SU-DHL-6 (cell line): ENCODE data around the gene EXD3.
A peak's percentile ranks its signal among the peaks of the same experiment; 100 is the strongest.

Experiments used
- H2AFZ ChIP-seq: fragments of 200-600 bp; sonication (generic); 2 replicates; pipeline ENCODE4 v1.6.1; 2014; ENCODE audit warnings: low read depth, mild to moderate bottlenecking, moderate library complexity, mixed read lengths, antibody characterized with exemption, low read length; ENCODE audit not compliant: severe bottlenecking
- H3F3A ChIP-seq: fragments of 200-600 bp; shearing (Covaris generic); 2 replicates; pipeline ENCODE4 v1.6.0; 2016; ENCODE audit warnings: antibody characterized with exemption, mild to moderate bottlenecking; ENCODE audit not compliant: insufficient read depth
- H3K27ac ChIP-seq: fragments of 200-600 bp; sonication (generic); 2 replicates; pipeline ENCODE4 v1.5.1; 2016; ENCODE audit warnings: low read depth, mild to moderate bottlenecking, low read length, moderate library complexity, mixed read lengths
- H3K27me3 ChIP-seq: fragments of 200-600 bp; sonication (generic), shearing (Covaris generic); 2 replicates; pipeline ENCODE4 v1.6.0; 2014; ENCODE audit warnings: mild to moderate bottlenecking, low read length
- H3K36me3 ChIP-seq: fragments of 200-600 bp; sonication (generic); 2 replicates; pipeline ENCODE4 v1.6.1; 2014; ENCODE audit warnings: mild to moderate bottlenecking, low read length, mixed read lengths
- H3K4me2 ChIP-seq: fragments of 300-600, 200-600 bp; shearing (Covaris generic), sonication (generic); 2 replicates; pipeline ENCODE4 v1.6.0; 2014; ENCODE audit warnings: low read length, low read depth, mild to moderate bottlenecking; ENCODE audit not compliant: poor library complexity, severe bottlenecking
- H3K4me3 ChIP-seq: fragments of 200-600 bp; sonication (generic); 2 replicates; pipeline ENCODE4 v1.5.1; 2014; ENCODE audit warnings: antibody characterized with exemption, low read length, mild to moderate bottlenecking, mixed read lengths; ENCODE audit not compliant: insufficient read depth, poor library complexity, severe bottlenecking
- H3K79me2 ChIP-seq: fragments of 200-600 bp; sonication (generic); 2 replicates; pipeline ENCODE4 v1.6.1; 2014; ENCODE audit warnings: mild to moderate bottlenecking, low read length, moderate library complexity; ENCODE audit not compliant: insufficient read depth
- H3K9ac ChIP-seq: fragments of 200-600 bp; sonication (generic); 2 replicates; pipeline ENCODE4 v1.7.0; 2014; ENCODE audit warnings: mild to moderate bottlenecking, low read length
- H3K9me2 ChIP-seq: fragments of 200-600 bp; sonication (generic); replicated peaks from 2 replicates; pipeline ENCODE4 v1.6.1; 2014; ENCODE audit warnings: low read length; ENCODE audit not compliant: insufficient read depth
- H3K9me3 ChIP-seq: fragments of 200-600 bp; sonication (generic); 2 replicates; pipeline ENCODE4 v1.6.1; 2014; ENCODE audit warnings: low read length, mixed read lengths; ENCODE audit not compliant: insufficient read depth
- H4K20me1 ChIP-seq: fragments of 200-600 bp; sonication (generic); 2 replicates; pipeline ENCODE4 v1.6.1; 2014; ENCODE audit warnings: low read depth, mild to moderate bottlenecking, antibody characterized with exemption, low read length, moderate library complexity, mixed read lengths
- EZH2phosphoT487 ChIP-seq: fragments of 200-600 bp; sonication (generic), shearing (Covaris generic); conservative IDR thresholded peaks from 2 replicates; pipeline ENCODE4 v1.6.1; 2018; ENCODE audit warnings: mild to moderate bottlenecking, antibody characterized with exemption, low read length, moderate library complexity, mixed read lengths
- TF ChIP-seq, protein P1 (sequence below): fragments of 200-600 bp; sonication (generic); IDR thresholded peaks from one replicate; pipeline ENCODE4 v1.5.1; 2017; ENCODE audit warnings: antibody characterized with exemption, mild to moderate bottlenecking, low read length, moderate library complexity; ENCODE audit not compliant: insufficient read depth, poor library complexity, severe bottlenecking

The EXD3 gene

DNA sequence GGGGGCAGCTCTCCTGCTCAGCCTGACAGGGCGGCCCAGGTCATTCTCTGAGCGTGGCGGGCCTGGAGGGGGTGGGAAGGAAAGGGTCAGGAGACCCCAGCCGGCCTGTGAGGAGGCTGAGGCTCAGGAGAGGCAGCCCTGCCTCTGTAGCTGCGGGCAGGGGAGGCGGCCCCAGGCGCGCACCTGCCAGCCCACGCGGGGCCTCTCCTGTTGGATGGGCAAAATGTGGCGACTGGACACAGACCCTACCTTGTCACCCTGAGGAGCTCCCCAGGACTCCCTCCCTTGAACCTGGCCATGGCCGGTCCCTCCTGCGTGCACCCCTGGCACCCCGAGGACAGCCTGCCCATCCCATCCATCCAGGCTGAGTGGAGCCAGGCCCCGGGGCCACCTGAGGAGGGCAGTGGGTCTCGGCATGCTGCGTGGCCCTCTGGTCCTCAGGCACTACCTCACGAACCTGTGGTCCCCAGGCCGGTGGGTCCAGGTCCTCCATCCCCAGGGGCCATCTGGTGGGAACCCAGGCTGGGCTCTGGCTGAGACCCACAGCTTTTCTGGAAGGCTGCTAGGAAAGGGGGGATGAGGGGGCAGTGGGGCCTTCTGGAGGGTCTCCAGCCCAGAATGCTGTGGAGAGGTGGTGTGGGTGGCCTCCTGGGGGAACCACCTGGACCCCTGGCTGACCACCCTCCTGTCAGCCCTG is 105.8 kb downstream of the EXD3 start:
- TF ChIP-seq EZH2phosphoT487, result no peak
- Histone ChIP-seq H3K4me2 (no peak overlapping the region), H3F3A (no peaks in the 10 kb centered on the region), H3K79me2 (no peaks in the 10 kb centered on the region), H3K9me3 (no peaks in the 10 kb centered on the region), H3K9me2 (no peaks in the 10 kb centered on the region), H4K20me1 (no peaks in the 10 kb centered on the region), H2AFZ (no peak overlapping the region), H3K27me3 (no peaks in the 10 kb centered on the region), H3K36me3 (no peaks in the 10 kb centered on the region), H3K4me3 (no peak overlapping the region), H3K9ac (no peak overlapping the region), H3K27ac (no peak overlapping the region)

DNA sequence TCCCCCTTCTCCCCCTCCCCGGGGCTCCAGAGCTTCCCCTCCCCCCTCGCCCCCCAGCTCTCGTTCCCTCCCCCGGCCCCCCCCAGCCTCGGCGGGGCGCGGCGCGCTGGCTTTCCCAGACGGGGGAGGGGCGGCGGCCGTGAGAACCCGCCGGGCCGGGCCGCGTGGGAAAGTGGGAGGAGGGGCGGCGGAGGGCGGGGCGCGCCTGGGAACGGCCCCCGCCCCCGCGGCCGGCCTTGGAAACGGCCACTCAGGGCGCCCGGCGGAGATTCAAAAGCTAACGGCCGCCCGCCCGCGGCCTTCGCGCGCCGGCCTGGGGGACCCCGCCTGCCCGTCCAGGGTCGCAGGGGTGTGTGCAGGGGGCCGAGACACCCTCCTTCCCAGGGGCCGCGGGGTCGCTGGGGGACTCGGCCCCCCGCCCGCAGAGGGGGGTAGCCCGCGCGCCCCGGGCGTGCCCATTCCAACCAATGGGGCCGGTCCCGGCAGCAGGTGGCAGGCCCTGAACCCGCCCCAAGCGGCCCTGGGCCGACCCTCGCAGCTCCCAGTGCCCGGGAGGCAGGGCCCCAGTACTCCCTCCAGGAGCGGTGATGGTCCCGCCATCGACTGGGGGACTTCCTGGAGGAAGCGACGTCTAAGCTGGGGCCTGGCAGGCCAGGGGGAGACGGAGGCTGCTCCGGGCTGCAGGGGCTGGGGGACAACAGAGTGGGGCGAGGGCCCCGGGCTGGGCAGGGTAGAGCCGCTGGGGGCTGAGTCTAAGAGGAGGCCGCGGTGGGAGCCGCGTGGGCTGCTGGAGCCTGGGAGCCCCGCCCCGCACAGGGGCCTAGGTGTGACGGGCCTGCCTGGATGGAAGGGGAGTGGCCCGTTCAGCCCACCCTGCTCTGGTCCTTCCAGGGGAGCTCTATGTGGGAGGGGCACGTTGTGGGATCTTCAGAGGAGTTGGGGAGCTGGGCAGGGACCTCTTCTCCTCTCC is 106.7 kb downstream of the EXD3 start:
- no peaks in the 10 kb centered on the region for H3K27me3 ChIP-seq
- H3K27ac ChIP-seq, result no peak overlapping the region
- TF ChIP-seq, protein P1, sequence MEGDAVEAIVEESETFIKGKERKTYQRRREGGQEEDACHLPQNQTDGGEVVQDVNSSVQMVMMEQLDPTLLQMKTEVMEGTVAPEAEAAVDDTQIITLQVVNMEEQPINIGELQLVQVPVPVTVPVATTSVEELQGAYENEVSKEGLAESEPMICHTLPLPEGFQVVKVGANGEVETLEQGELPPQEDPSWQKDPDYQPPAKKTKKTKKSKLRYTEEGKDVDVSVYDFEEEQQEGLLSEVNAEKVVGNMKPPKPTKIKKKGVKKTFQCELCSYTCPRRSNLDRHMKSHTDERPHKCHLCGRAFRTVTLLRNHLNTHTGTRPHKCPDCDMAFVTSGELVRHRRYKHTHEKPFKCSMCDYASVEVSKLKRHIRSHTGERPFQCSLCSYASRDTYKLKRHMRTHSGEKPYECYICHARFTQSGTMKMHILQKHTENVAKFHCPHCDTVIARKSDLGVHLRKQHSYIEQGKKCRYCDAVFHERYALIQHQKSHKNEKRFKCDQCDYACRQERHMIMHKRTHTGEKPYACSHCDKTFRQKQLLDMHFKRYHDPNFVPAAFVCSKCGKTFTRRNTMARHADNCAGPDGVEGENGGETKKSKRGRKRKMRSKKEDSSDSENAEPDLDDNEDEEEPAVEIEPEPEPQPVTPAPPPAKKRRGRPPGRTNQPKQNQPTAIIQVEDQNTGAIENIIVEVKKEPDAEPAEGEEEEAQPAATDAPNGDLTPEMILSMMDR, result no peak
- no peak for TF ChIP-seq EZH2phosphoT487
- no peaks in the 10 kb centered on the region for H3K9me3 ChIP-seq
- no peaks in the 10 kb centered on the region for H3K36me3 ChIP-seq
- H2AFZ ChIP-seq, result peak overlapping the region; percentile 9
- H3K4me2 ChIP-seq, result peak overlapping the region; percentile 20
- no peaks in the 10 kb centered on the region for H3K79me2 ChIP-seq
- no peaks in the 10 kb centered on the region for H4K20me1 ChIP-seq
- H3K9ac ChIP-seq, result peak overlapping the region; percentile 18; the same call in 1 of the 2 replicates
- H3F3A ChIP-seq, result no peaks in the 10 kb centered on the region
- no peaks in the 10 kb centered on the region for H3K9me2 ChIP-seq
- H3K4me3 ChIP-seq, result peak overlapping the region; percentile 10

DNA sequence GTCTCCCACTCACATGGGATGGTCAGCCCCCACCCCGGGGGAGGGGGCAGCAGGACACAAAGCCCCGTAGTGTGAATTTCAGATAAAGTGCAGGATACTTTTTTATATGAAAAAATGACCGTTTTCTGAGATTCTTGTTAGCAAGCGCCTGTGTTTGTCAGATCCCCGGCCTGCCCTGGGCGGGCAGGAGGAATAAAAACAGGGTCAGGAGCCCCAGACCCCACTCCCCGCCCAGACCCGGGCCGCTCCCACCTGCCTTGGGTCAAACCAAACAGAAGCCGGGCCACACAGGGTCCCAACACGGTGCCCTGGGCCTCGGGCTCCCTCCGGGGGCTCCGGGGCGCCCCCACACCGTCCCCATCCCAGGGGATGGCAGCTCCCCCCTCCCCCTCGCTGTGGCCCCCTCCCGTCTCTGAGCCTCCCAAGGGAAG is 107.4 kb downstream of the EXD3 start:
- H3F3A ChIP-seq, result no peaks in the 10 kb centered on the region
- no peak overlapping the region for H3K4me3 ChIP-seq
- no peaks in the 10 kb centered on the region for H3K9me3 ChIP-seq
- no peaks in the 10 kb centered on the region for H3K79me2 ChIP-seq
- no peak overlapping the region for H3K4me2 ChIP-seq
- H3K36me3 ChIP-seq, result no peaks in the 10 kb centered on the region
- no peak overlapping the region for H2AFZ ChIP-seq
- no peak overlapping the region for H3K27ac ChIP-seq
- TF ChIP-seq, protein P1, result no peak
- no peak for TF ChIP-seq EZH2phosphoT487
- no peaks in the 10 kb centered on the region for H4K20me1 ChIP-seq
- no peak overlapping the region for H3K9ac ChIP-seq
- H3K9me2 ChIP-seq, result no peaks in the 10 kb centered on the region
- H3K27me3 ChIP-seq, result no peaks in the 10 kb centered on the region
